GM11168 (cell line): ENCODE results near the gene GGTLC2.
"Not testable (repeated sequence)": the region's sequence is repeated elsewhere in the genome, so short reads cannot be mapped to it uniquely, and the experiment has no call there.

Experiments
- in situ Hi-C: fragments of 300-500 bp; cut with MboI; formaldehyde crosslinking; loops from one replicate; pipeline ENCODE4 v1.12.0; 2022; ENCODE audit warnings: low sequenced_read_pairs; ENCODE audit not compliant: unreplicated experiment

Gene GGTLC2

GRCh38 chr22:22666307-22667091, 22.1 kb downstream of the GGTLC2 start:
- in situ Hi-C loops = no loop called here

GRCh38 chr22:22667966-22668880, 23.8 kb downstream of the GGTLC2 start:
- in situ Hi-C loops = no loop called here

GRCh38 chr22:22669093-22669492, 24.7 kb downstream of the GGTLC2 start:
- in situ Hi-C loops = no loop called here

- in situ Hi-C loops = no loop called here
Observed at GRCh38 chr22:22670076-22670795, 25.8 kb downstream of the GGTLC2 start.

- in situ Hi-C loops = no loop called here
Observed at GRCh38 chr22:22671506-22671905, 27.1 kb downstream of the GGTLC2 start.

- in situ Hi-C loops = no loop called here
Observed at GRCh38 chr22:22673099-22673498, 28.7 kb downstream of the GGTLC2 start.

- in situ Hi-C loops = no loop called here
Observed at GRCh38 chr22:22673628-22674027, 29.2 kb downstream of the GGTLC2 start.

- in situ Hi-C loops = no loop called here
Observed at GRCh38 chr22:22674467-22674866, 30.1 kb downstream of the GGTLC2 start.

- in situ Hi-C loops = no loop called here
Observed at GRCh38 chr22:22678970-22679369, 34.6 kb downstream of the GGTLC2 start.

- in situ Hi-C loops = no loop called here
Observed at GRCh38 chr22:22680396-22680795, 36.0 kb downstream of the GGTLC2 start.

- in situ Hi-C loops = no loop called here
Observed at GRCh38 chr22:22681221-22681739, 36.9 kb downstream of the GGTLC2 start.

GRCh38 chr22:22682196-22682595, 37.8 kb downstream of the GGTLC2 start:
- in situ Hi-C loops = no loop called here

- in situ Hi-C loops = no loop called here
Observed at GRCh38 chr22:22682807-22683667, 38.6 kb downstream of the GGTLC2 start.

- in situ Hi-C loops = no loop called here
Observed at GRCh38 chr22:22683668-22684361, 39.4 kb downstream of the GGTLC2 start.

GRCh38 chr22:22684580-22685561, 40.5 kb downstream of the GGTLC2 start:
- in situ Hi-C loops = no loop called here

GRCh38 chr22:22685586-22685985, 41.2 kb downstream of the GGTLC2 start:
- in situ Hi-C loops = no loop called here

- in situ Hi-C loops = not testable (repeated sequence)
Observed at GRCh38 chr22:22686202-22687115, 42.0 kb downstream of the GGTLC2 start.
